PC-3 (cell line): ENCODE measurements around the gene SLC12A9. TPM values are rescaled to one million over a fixed set of nuclear protein-coding genes. Genes with fewer than 3 reads are reported as not detected.

Experiments used
- ATAC-seq: fragments of 200-7000 bp; cut with Tn5 transposase; 2 replicates; pipeline ENCODE4 v1.9.1; 2020; ENCODE audit warnings: mild to moderate bottlenecking, moderate library complexity
- BruUV-seq: library from RNA; stranded (reverse); fragments of 400-500 nt; replicated peaks from 2 replicates; lab custom pipeline; 2021; lab: Mats Ljungman, UMichigan
- CTCF ChIA-PET: fragments of 300-600 bp; sonication (Branson Sonifier 250); formaldehyde crosslinking; loops from one replicate; lab custom pipeline; 2022; ENCODE audit warnings: antibody characterized with exemption; lab: Charles Lee
- POLR2A ChIA-PET: fragments of 300-600 bp; sonication (Branson Sonifier 250); formaldehyde crosslinking; loops from one replicate; lab custom pipeline; 2022; ENCODE audit warnings: antibody characterized with exemption; ENCODE audit not compliant: unreplicated experiment; lab: Charles Lee
- DNase-seq: peaks from one replicate; pipeline ENCODE4 v3.0.0-alpha.2; 2015
- H2AFZ ChIP-seq: fragments of 300-600 bp; sonication (generic); 2 replicates; pipeline ENCODE4 v1.6.0; 2016; ENCODE audit warnings: antibody characterized with exemption, low read length
- H3F3A ChIP-seq: fragments of 300-600 bp; sonication (generic); one replicate; pipeline ENCODE4 v1.6.0; 2017; ENCODE audit warnings: antibody characterized with exemption, low read length, control low read depth, mild to moderate bottlenecking; ENCODE audit not compliant: unreplicated experiment
- H3K27ac ChIP-seq: fragments of 300-600 bp; sonication (generic); 2 replicates; pipeline ENCODE4 v1.5.1; 2016; ENCODE audit warnings: mild to moderate bottlenecking, low read length
- H3K27me3 ChIP-seq: fragments of 300-600 bp; sonication (generic); 2 replicates; pipeline ENCODE4 v1.6.1; 2016; ENCODE audit warnings: low read length, mixed read lengths
- H3K36me3 ChIP-seq: fragments of 300-600 bp; sonication (generic); 2 replicates; pipeline ENCODE4 v1.6.1; 2016; ENCODE audit warnings: low read depth, mixed run types, low read length, mixed read lengths
- H3K4me1 ChIP-seq: fragments of 300-600 bp; sonication (generic); 2 replicates; pipeline ENCODE4 v1.5.1; 2016; ENCODE audit warnings: low read length; ENCODE audit not compliant: insufficient read depth
- H3K4me2 ChIP-seq: fragments of 300-600 bp; sonication (generic); 2 replicates; pipeline ENCODE4 v1.6.0; 2016; ENCODE audit warnings: low read length
- H3K4me3 ChIP-seq: fragments of 300-600 bp; sonication (generic); 2 replicates; pipeline ENCODE4 v1.5.1; 2016; ENCODE audit warnings: mild to moderate bottlenecking, low read length, mixed read lengths
- H3K79me2 ChIP-seq: fragments of 300-600 bp; sonication (generic); 2 replicates; pipeline ENCODE4 v1.6.1; 2017; ENCODE audit warnings: low read length, mixed read lengths
- H3K9ac ChIP-seq: fragments of 300-600 bp; sonication (generic); 2 replicates; pipeline ENCODE4 v1.6.0; 2016; ENCODE audit warnings: mild to moderate bottlenecking, low read length
- H3K9me2 ChIP-seq: fragments of 300-600 bp; sonication (generic); replicated peaks from 2 replicates; pipeline ENCODE4 v1.6.1; 2016; ENCODE audit warnings: mixed run types, low read length, mixed read lengths
- H3K9me3 ChIP-seq: fragments of 300-600 bp; sonication (generic); 2 replicates; pipeline ENCODE4 v1.6.1; 2016; ENCODE audit warnings: low read length, mixed read lengths
- H4K20me1 ChIP-seq: fragments of 300-600 bp; sonication (generic); 2 replicates; pipeline ENCODE4 v1.6.1; 2016; ENCODE audit warnings: low read length, mixed read lengths
- CTCF ChIP-seq: fragments of 300-600 bp; sonication (generic); conservative IDR thresholded peaks from 2 replicates; pipeline ENCODE4 v1.5.1; 2017; ENCODE audit warnings: antibody characterized with exemption, low read depth, mild to moderate bottlenecking, low read length
- EZH2 ChIP-seq: fragments of 300-600 bp; sonication (generic); IDR thresholded peaks from one replicate; pipeline ENCODE4 v1.6.1; 2017; ENCODE audit warnings: antibody characterized with exemption, mild to moderate bottlenecking, low read length; ENCODE audit not compliant: unreplicated experiment
- EZH2phosphoT487 ChIP-seq: fragments of 300-600 bp; sonication (generic); IDR thresholded peaks from 2 replicates; pipeline ENCODE4 v1.6.1; 2018; ENCODE audit warnings: mild to moderate bottlenecking, antibody characterized with exemption, low read length, borderline replicate concordance
- intact Hi-C: fragments of 100-400 bp; cut with micrococcal nuclease; formaldehyde crosslinking; loops from 2 replicates; pipeline ENCODE4 v1.9.0; 2023
- total RNA-seq: library from RNA; depleted of rRNA; stranded (reverse); fragments of >200 nt; gene quantifications from 2 replicates; pipeline ENCODE4 v1.2.3, GENCODE V29; 2014

The SLC12A9 gene
- total RNA-seq, 1 experiment from 2014 or later: 31.2 TPM

DNA sequence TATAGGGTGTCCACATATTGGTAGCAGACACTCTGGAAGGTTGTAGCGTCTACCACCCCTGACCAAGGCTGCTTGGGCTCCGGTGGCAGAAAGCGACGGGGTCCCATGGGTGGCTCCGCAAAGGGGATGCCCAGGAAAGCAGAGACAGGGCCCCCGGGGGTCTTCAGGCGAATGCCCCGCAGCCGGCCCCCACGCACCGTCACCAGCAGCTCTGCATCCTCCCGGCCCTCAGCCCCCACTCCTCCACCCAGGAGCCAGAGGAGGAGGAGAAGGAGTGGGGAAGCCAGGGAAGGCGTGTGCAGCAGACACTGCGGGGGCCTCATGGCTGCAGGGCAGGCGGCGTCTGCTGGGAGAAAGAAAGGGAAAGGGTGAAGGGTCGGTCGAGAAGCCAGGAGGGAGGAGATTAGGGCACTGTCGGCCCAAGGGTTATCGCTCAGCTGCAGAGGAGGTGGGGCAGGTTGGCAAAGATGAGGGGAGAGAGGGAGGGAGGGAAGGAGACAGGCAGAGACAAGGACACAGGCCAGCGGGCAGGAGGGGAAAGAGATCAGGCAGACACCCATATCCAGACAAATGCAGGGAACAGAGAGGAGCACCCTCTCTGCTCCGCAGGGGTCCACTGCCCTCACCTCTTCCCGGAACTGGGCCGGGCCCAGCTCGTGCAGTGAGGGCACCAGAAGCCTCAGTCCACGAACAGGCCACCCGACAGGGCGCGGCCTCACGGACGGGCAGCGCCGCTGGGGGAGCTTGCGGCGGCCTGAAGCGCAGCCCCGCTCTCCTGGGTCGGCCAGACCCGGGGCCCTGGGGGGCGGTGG, 41.6 kb downstream of the SLC12A9 start:
- Histone ChIP-seq H3K9me2 (no peaks in the 10 kb centered on the region), H3K27ac (no peak overlapping the region)
- intact Hi-C loops: loop anchor here (10.0 kb wide), 1 partner anchor 241 kb away; no protein-coding TSS in a partner anchor

GRCh38 chr7:100894860-100895700, 42.6 kb downstream of the SLC12A9 start:
- no TSS peak for BruUV-seq
- Histone ChIP-seq H4K20me1 (no peaks in the 10 kb centered on the region), H2AFZ (peak overlapping the region; percentile 64; the same call in 1 of the 2 replicates), H3K9ac (peak overlapping the region; percentile 12; the same call in 1 of the 2 replicates), H3K4me3 (peak overlapping the region; percentile 63), H3K27me3 (peaks cover 17% of the 10 kb centered on the region), H3F3A (no peaks in the 10 kb centered on the region), H3K9me3 (no peaks in the 10 kb centered on the region), H3K79me2 (no peaks in the 10 kb centered on the region), H3K27ac (no peak overlapping the region), H3K36me3 (no peaks in the 10 kb centered on the region), H3K4me1 (peaks cover 22% of the 10 kb centered on the region), H3K4me2 (peak overlapping the region; percentile 86), H3K9me2 (no peaks in the 10 kb centered on the region)
- POLR2A ChIA-PET: interaction anchor here (0.7 kb wide), 1 partner anchor 74 kb away, joined by 3 read pairs; the partner anchor contains the start of gene MUC12
- CTCF ChIA-PET: no interaction called here
- peak; percentile 2; the same call in 1 of the 2 replicates for ATAC-seq
- peak; percentile 80 for TF ChIP-seq CTCF
- TF ChIP-seq EZH2phosphoT487: peak; percentile 73; the same call in 1 of the 2 replicates
- peak; percentile 81 for TF ChIP-seq EZH2
- DNase-seq: peak; percentile 38
- intact Hi-C loops: loop anchor here (5.0 to 10.0 kb wide), 2 partner anchors 72 to 240 kb away; partner anchors contain the start of gene MUC12

More for the DNA sequence above, 41.6 kb downstream of the SLC12A9 start:
- ChIA-PET CTCF (interaction anchor here (0.5 kb wide), 1 partner anchor 86 kb away, joined by 3 read pairs; no protein-coding TSS in a partner anchor), POLR2A (no interaction called here)
- no peak overlapping the region for H3K4me3 ChIP-seq
- no peaks in the 10 kb centered on the region for H3K36me3 ChIP-seq
- H3F3A ChIP-seq: no peaks in the 10 kb centered on the region
- H4K20me1 ChIP-seq: no peaks in the 10 kb centered on the region
- no peak for TF ChIP-seq EZH2
- TF ChIP-seq CTCF: no peak
- no peak for TF ChIP-seq EZH2phosphoT487
- H3K27me3 ChIP-seq: peaks cover 17% of the 10 kb centered on the region
- no peak overlapping the region for H3K4me2 ChIP-seq
- ATAC-seq (no peak), DNase-seq (no peak)
- H3K9me3 ChIP-seq: no peaks in the 10 kb centered on the region
- H3K79me2 ChIP-seq: peaks cover 3% of the 10 kb centered on the region
- no TSS peak for BruUV-seq
- no peak overlapping the region for H2AFZ ChIP-seq
- peaks cover 28% of the 10 kb centered on the region for H3K4me1 ChIP-seq
- no peak overlapping the region for H3K9ac ChIP-seq
